Measurements from ENCODE around the gene C11orf21.

- TF ChIP-seq CTCF (IDR thresholded peaks at IDR 0.05) = no peak
- no peak for TF ChIP-seq POLR2A (IDR thresholded peaks at IDR 0.05)
- TF ChIP-seq EP300 (IDR thresholded peaks at IDR 0.05) = no peak
These were observed 37.9 kb downstream of the C11orf21 start for GRCh38 chr11:2263724-2264360.
